ENCODE measurements around the gene ABHD15. TPM values are rescaled to one million over a fixed set of nuclear protein-coding genes. Genes with fewer than 3 reads are reported as not detected.

ABHD15 gene
- total RNA-seq, 1 donor from 2014 or later: 5.9 TPM

GRCh38 chr17:29572691-29573557 lies 6.1 kb upstream of the ABHD15 start:
- TF ChIP-seq CTCF (IDR thresholded peaks at IDR 0.05; ENCODE audit: borderline replicate concordance): peak; percentile 88
- H3K4me3 ChIP-seq: peak overlapping the region; percentile 63
- peaks cover 54% of the 10 kb centered on the region for H3K4me1 ChIP-seq
- peak; percentile 73 for DNase-seq
- no peaks in the 10 kb centered on the region for H3K9me3 ChIP-seq (replicated peaks)
- peak overlapping the region; percentile 76 for H3K27ac ChIP-seq (replicated peaks)
- H3K36me3 ChIP-seq: peaks cover 46% of the 10 kb centered on the region
- no peaks in the 10 kb centered on the region for H3K27me3 ChIP-seq (ENCODE audit: low read depth)
- intact Hi-C loops (cut with micrococcal nuclease): no loop called here

- peak; percentile 35 for DNase-seq
- H3K27me3 ChIP-seq (ENCODE audit: low read depth): no peaks in the 10 kb centered on the region
- TF ChIP-seq CTCF (IDR thresholded peaks at IDR 0.05; ENCODE audit: borderline replicate concordance): no peak
- peak overlapping the region; percentile 76 for H3K27ac ChIP-seq (replicated peaks)
- peaks cover 37% of the 10 kb centered on the region for H3K36me3 ChIP-seq
- peak overlapping the region; percentile 63 for H3K4me3 ChIP-seq
- intact Hi-C loops (cut with micrococcal nuclease): no loop called here
- H3K4me1 ChIP-seq: peaks cover 59% of the 10 kb centered on the region
- no peaks in the 10 kb centered on the region for H3K9me3 ChIP-seq (replicated peaks)
These were observed 5.2 kb upstream of the ABHD15 start for GRCh38 chr17:29571883-29572681.

GRCh38 chr17:29571486-29571882 lies 4.6 kb upstream of the ABHD15 start:
- Histone ChIP-seq H3K27ac (replicated peaks) (peak overlapping the region; percentile 76), H3K4me1 (peaks cover 63% of the 10 kb centered on the region), H3K4me3 (no peak overlapping the region), H3K36me3 (peaks cover 31% of the 10 kb centered on the region), H3K27me3 (ENCODE audit: low read depth) (no peaks in the 10 kb centered on the region), H3K9me3 (replicated peaks) (no peaks in the 10 kb centered on the region)
- DNase-seq: no peak
- no peak for TF ChIP-seq CTCF (IDR thresholded peaks at IDR 0.05; ENCODE audit: borderline replicate concordance)
- intact Hi-C loops (cut with micrococcal nuclease): no loop called here

GRCh38 chr17:29570521-29570920 lies 3.7 kb upstream of the ABHD15 start:
- Histone ChIP-seq H3K4me1 (peaks cover 72% of the 10 kb centered on the region), H3K9me3 (replicated peaks) (no peaks in the 10 kb centered on the region), H3K36me3 (peaks cover 22% of the 10 kb centered on the region), H3K4me3 (no peak overlapping the region), H3K27me3 (ENCODE audit: low read depth) (no peaks in the 10 kb centered on the region), H3K27ac (replicated peaks) (no peak overlapping the region)
- TF ChIP-seq CTCF (IDR thresholded peaks at IDR 0.05; ENCODE audit: borderline replicate concordance): no peak
- DNase-seq: no peak
- intact Hi-C loops (cut with micrococcal nuclease): no loop called here

GRCh38 chr17:29569245-29569950 lies 2.6 kb upstream of the ABHD15 start:
- DNase-seq: no peak
- intact Hi-C loops (cut with micrococcal nuclease): no loop called here
- no peak for TF ChIP-seq CTCF (IDR thresholded peaks at IDR 0.05; ENCODE audit: borderline replicate concordance)
- H3K27me3 ChIP-seq (ENCODE audit: low read depth): no peaks in the 10 kb centered on the region
- H3K36me3 ChIP-seq: peaks cover 11% of the 10 kb centered on the region
- H3K9me3 ChIP-seq (replicated peaks): no peaks in the 10 kb centered on the region
- H3K4me1 ChIP-seq: peaks cover 83% of the 10 kb centered on the region
- peak overlapping the region; percentile 92 for H3K27ac ChIP-seq (replicated peaks)
- H3K4me3 ChIP-seq: peak overlapping the region; percentile 77

Data from left ventricle myocardium inferior (tissue), 1 donor.